Astrocyte (in vitro differentiated cells and primary cell): Measurements from ENCODE around the gene ARMC9. TPM values are rescaled to one million over a fixed set of nuclear protein-coding genes. Genes with fewer than 3 reads are reported as not detected.

Experiments used
- DNase-seq: peaks from one replicate; pipeline ENCODE4 v3.0.0-alpha.2; 2010; ENCODE audit warnings: low read depth
- FAIRE-seq: peaks from 2 replicates; lab custom pipeline; 2011; peaks lifted over from hg19 to GRCh38; lab: Jason Lieb, UNC
- H2AFZ ChIP-seq: 2 replicates; pipeline ENCODE4 v1.6.0; 2012; ENCODE audit warnings: low read depth, low read length, inconsistent platforms
- H3K27ac ChIP-seq: 2 replicates; pipeline ENCODE4 v1.5.1; 2011; ENCODE audit warnings: low read depth, low read length, inconsistent platforms
- H3K27me3 ChIP-seq: 2 replicates; pipeline ENCODE4 v1.6.0; 2011; ENCODE audit warnings: low read length, inconsistent platforms; ENCODE audit not compliant: insufficient read depth
- H3K36me3 ChIP-seq: 2 replicates; pipeline ENCODE4 v1.5.1; 2011; ENCODE audit warnings: low read length, inconsistent platforms; ENCODE audit not compliant: insufficient read depth
- H3K4me1 ChIP-seq: 2 replicates; pipeline ENCODE4 v1.5.1; 2011; ENCODE audit warnings: low read length, inconsistent platforms; ENCODE audit not compliant: insufficient read depth
- H3K4me2 ChIP-seq: 2 replicates; pipeline ENCODE4 v1.6.0; 2012; ENCODE audit warnings: low read length, inconsistent platforms
- H3K4me3 ChIP-seq: 2 replicates; pipeline ENCODE4 v1.5.1; 2011; ENCODE audit warnings: low read depth, mild to moderate bottlenecking, low read length, inconsistent platforms; ENCODE audit not compliant: insufficient read depth
- H3K79me2 ChIP-seq: 2 replicates; pipeline ENCODE4 v1.6.0; 2012; ENCODE audit warnings: mild to moderate bottlenecking, low read length, inconsistent platforms; ENCODE audit not compliant: insufficient read depth
- H3K9ac ChIP-seq: 2 replicates; pipeline ENCODE4 v1.6.0; 2012; ENCODE audit warnings: mild to moderate bottlenecking, low read length, inconsistent platforms
- H3K9me3 ChIP-seq: 2 replicates; pipeline ENCODE4 v1.5.1; 2012; ENCODE audit warnings: low read depth, mild to moderate bottlenecking, low read length, inconsistent platforms; ENCODE audit not compliant: insufficient read depth
- H4K20me1 ChIP-seq: 2 replicates; pipeline ENCODE4 v1.6.0; 2012; ENCODE audit warnings: low read length, inconsistent platforms; ENCODE audit not compliant: insufficient read depth
- H3K27ac Mint-ChIP-seq: one replicate; pipeline ENCODE4 v1.8.0; 2021; ENCODE audit warnings: mild to moderate bottlenecking, mixed read lengths; ENCODE audit not compliant: unreplicated experiment
- H3K27me3 Mint-ChIP-seq: one replicate; pipeline ENCODE4 v1.8.0; 2021; ENCODE audit warnings: low read depth, mixed read lengths; ENCODE audit not compliant: unreplicated experiment
- H3K36me3 Mint-ChIP-seq: one replicate; pipeline ENCODE4 v1.8.0; 2021; ENCODE audit warnings: low read depth, mixed read lengths; ENCODE audit not compliant: unreplicated experiment
- H3K4me1 Mint-ChIP-seq: one replicate; pipeline ENCODE4 v1.8.0; 2021; ENCODE audit warnings: low read depth, mixed read lengths; ENCODE audit not compliant: unreplicated experiment
- H3K4me3 Mint-ChIP-seq: one replicate; pipeline ENCODE4 v1.8.0; 2021; ENCODE audit warnings: mild to moderate bottlenecking, moderate library complexity, mixed read lengths; ENCODE audit not compliant: unreplicated experiment
- H3K9me3 Mint-ChIP-seq: one replicate; pipeline ENCODE4 v1.8.0; 2021; ENCODE audit warnings: mild to moderate bottlenecking, mixed read lengths; ENCODE audit not compliant: unreplicated experiment
- CTCF ChIP-seq: IDR thresholded peaks from 2 replicates; pipeline ENCODE4 v1.5.1; 2011; ENCODE audit warnings: low read depth, mild to moderate bottlenecking, inconsistent platforms, low read length, moderate library complexity; ENCODE audit not compliant: insufficient read depth
- EZH2 ChIP-seq: IDR thresholded peaks from 2 replicates; pipeline ENCODE4 v1.6.1; 2012; ENCODE audit warnings: mild to moderate bottlenecking, low read length, inconsistent platforms; ENCODE audit not compliant: insufficient read depth
- total RNA-seq: library from RNA; stranded (reverse); gene quantifications from 2 replicates; pipeline ENCODE4 v1.2.1, GENCODE V29; 2021

ARMC9 gene
- total RNA-seq, 1 donor from 2014 or later: 52.4 TPM

GRCh38 chr2:231353469-231353868 lies 155.0 kb downstream of the ARMC9 start:
- Histone ChIP-seq H3K4me3 (no peak overlapping the region), H2AFZ (no peak overlapping the region), H3K4me2 (no peak overlapping the region), H3K27me3 (no peaks in the 10 kb centered on the region), H3K79me2 (no peaks in the 10 kb centered on the region), H3K36me3 (no peaks in the 10 kb centered on the region), H3K9me3 (no peaks in the 10 kb centered on the region), H4K20me1 (no peaks in the 10 kb centered on the region), H3K4me1 (no peaks in the 10 kb centered on the region), H3K9ac (no peak overlapping the region), H3K27ac (no peak overlapping the region)
- DNase-seq: no peak
- Mint-ChIP-seq H3K36me3 (peaks cover 2% of the 10 kb centered on the region), H3K4me3 (no peak overlapping the region), H3K4me1 (peaks cover 19% of the 10 kb centered on the region), H3K27ac (no peak overlapping the region), H3K27me3 (no peaks in the 10 kb centered on the region), H3K9me3 (no peaks in the 10 kb centered on the region)
- no peak for TF ChIP-seq CTCF
- TF ChIP-seq EZH2: no peak
- no peak for FAIRE-seq

- Mint-ChIP-seq H3K27me3 (no peaks in the 10 kb centered on the region), H3K4me1 (peaks cover 15% of the 10 kb centered on the region), H3K36me3 (peaks cover 3% of the 10 kb centered on the region), H3K9me3 (peaks cover under 1% of the 10 kb centered on the region), H3K4me3 (no peak overlapping the region), H3K27ac (peak overlapping the region; percentile 66)
- Histone ChIP-seq H3K9me3 (no peaks in the 10 kb centered on the region), H3K4me2 (no peak overlapping the region), H3K4me1 (no peaks in the 10 kb centered on the region), H3K36me3 (no peaks in the 10 kb centered on the region), H4K20me1 (no peaks in the 10 kb centered on the region), H3K4me3 (no peak overlapping the region), H3K27ac (no peak overlapping the region), H2AFZ (no peak overlapping the region), H3K9ac (no peak overlapping the region), H3K79me2 (no peaks in the 10 kb centered on the region), H3K27me3 (no peaks in the 10 kb centered on the region)
- FAIRE-seq (no peak), DNase-seq (no peak)
- TF ChIP-seq EZH2 (no peak), CTCF (no peak)
These were observed 157.4 kb downstream of the ARMC9 start for GRCh38 chr2:231355508-231356465.

GRCh38 chr2:231356466-231356844 lies 158.0 kb downstream of the ARMC9 start:
- H2AFZ ChIP-seq: no peak overlapping the region
- no peak overlapping the region for H3K4me3 ChIP-seq
- no peak overlapping the region for H3K4me3 Mint-ChIP-seq
- no peaks in the 10 kb centered on the region for H3K9me3 ChIP-seq
- no peaks in the 10 kb centered on the region for H3K27me3 ChIP-seq
- DNase-seq: no peak
- no peaks in the 10 kb centered on the region for H3K27me3 Mint-ChIP-seq
- H3K79me2 ChIP-seq: no peaks in the 10 kb centered on the region
- H3K4me1 Mint-ChIP-seq: peaks cover 15% of the 10 kb centered on the region
- no peak for TF ChIP-seq EZH2
- no peak for TF ChIP-seq CTCF
- peaks cover 3% of the 10 kb centered on the region for H3K9me3 Mint-ChIP-seq
- H3K4me1 ChIP-seq: no peaks in the 10 kb centered on the region
- no peak overlapping the region for H3K27ac Mint-ChIP-seq
- H3K36me3 Mint-ChIP-seq: peaks cover 6% of the 10 kb centered on the region
- H3K27ac ChIP-seq: no peak overlapping the region
- H3K4me2 ChIP-seq: no peak overlapping the region
- FAIRE-seq: no peak
- no peaks in the 10 kb centered on the region for H3K36me3 ChIP-seq
- H3K9ac ChIP-seq: no peak overlapping the region
- H4K20me1 ChIP-seq: no peaks in the 10 kb centered on the region
